Measurements from ENCODE around the gene GRID1.

Gene GRID1

GRCh38 chr10:85650791-85651496, 715.7 kb downstream of the GRID1 start:
- no peak for DNase-seq (ENCODE audit: low spot score)

GRCh38 chr10:85649461-85649860, 717.1 kb downstream of the GRID1 start:
- no peak for DNase-seq (ENCODE audit: low spot score)

GRCh38 chr10:85648279-85648754, 718.3 kb downstream of the GRID1 start:
- DNase-seq (ENCODE audit: low spot score): no peak

GRCh38 chr10:85647741-85648140, 718.9 kb downstream of the GRID1 start:
- DNase-seq (ENCODE audit: low spot score): no peak

GRCh38 chr10:85645926-85646711, 720.5 kb downstream of the GRID1 start:
- no peak for DNase-seq (ENCODE audit: low spot score)

- DNase-seq (ENCODE audit: low spot score): no peak
These were observed 721.5 kb downstream of the GRID1 start for GRCh38 chr10:85645053-85645452.

- DNase-seq (ENCODE audit: low spot score): no peak
These were observed 722.6 kb downstream of the GRID1 start for GRCh38 chr10:85643845-85644525.

- DNase-seq (ENCODE audit: low spot score): no peak
These were observed 723.3 kb downstream of the GRID1 start for GRCh38 chr10:85643171-85643844.

GRCh38 chr10:85642421-85643170, 724.0 kb downstream of the GRID1 start:
- peak; percentile 47 for DNase-seq (ENCODE audit: low spot score)

- no peak for DNase-seq (ENCODE audit: low spot score)
These were observed 724.5 kb downstream of the GRID1 start for GRCh38 chr10:85642082-85642420.

GRCh38 chr10:85641479-85642009, 725.1 kb downstream of the GRID1 start:
- DNase-seq (ENCODE audit: low spot score): no peak

- DNase-seq (ENCODE audit: low spot score): no peak
These were observed 727.8 kb downstream of the GRID1 start for GRCh38 chr10:85638797-85639196.

- DNase-seq (ENCODE audit: low spot score): no peak
These were observed 730.9 kb downstream of the GRID1 start for GRCh38 chr10:85635650-85636049.

- no peak for DNase-seq (ENCODE audit: low spot score)
These were observed 742.1 kb downstream of the GRID1 start for GRCh38 chr10:85624511-85624910.

- DNase-seq (ENCODE audit: low spot score): no peak
These were observed 742.8 kb downstream of the GRID1 start for GRCh38 chr10:85623758-85624157.

- no peak for DNase-seq (ENCODE audit: low spot score)
These were observed 743.3 kb downstream of the GRID1 start for GRCh38 chr10:85623342-85623741.

GRCh38 chr10:85622425-85622824, 744.2 kb downstream of the GRID1 start:
- DNase-seq (ENCODE audit: low spot score): no peak

- no peak for DNase-seq (ENCODE audit: low spot score)
These were observed 745.0 kb downstream of the GRID1 start for GRCh38 chr10:85621562-85621961.

- no peak for DNase-seq (ENCODE audit: low spot score)
These were observed 745.8 kb downstream of the GRID1 start for GRCh38 chr10:85620807-85621206.

- no peak for DNase-seq (ENCODE audit: low spot score)
These were observed 746.8 kb downstream of the GRID1 start for GRCh38 chr10:85619832-85620231.

GRCh38 chr10:85618841-85619240, 747.8 kb downstream of the GRID1 start:
- no peak for DNase-seq (ENCODE audit: low spot score)

Data from AG20443 (cell line).